ENCODE results near the gene RALGAPA1. TPM values are rescaled to one million over a fixed set of nuclear protein-coding genes. Genes with fewer than 3 reads are reported as not detected.
A peak's percentile ranks its signal among the peaks of the same experiment; 100 is the strongest.

RALGAPA1 gene
- polyA plus RNA-seq, 1 donor from 2014 or later: 73.3 TPM

DNA sequence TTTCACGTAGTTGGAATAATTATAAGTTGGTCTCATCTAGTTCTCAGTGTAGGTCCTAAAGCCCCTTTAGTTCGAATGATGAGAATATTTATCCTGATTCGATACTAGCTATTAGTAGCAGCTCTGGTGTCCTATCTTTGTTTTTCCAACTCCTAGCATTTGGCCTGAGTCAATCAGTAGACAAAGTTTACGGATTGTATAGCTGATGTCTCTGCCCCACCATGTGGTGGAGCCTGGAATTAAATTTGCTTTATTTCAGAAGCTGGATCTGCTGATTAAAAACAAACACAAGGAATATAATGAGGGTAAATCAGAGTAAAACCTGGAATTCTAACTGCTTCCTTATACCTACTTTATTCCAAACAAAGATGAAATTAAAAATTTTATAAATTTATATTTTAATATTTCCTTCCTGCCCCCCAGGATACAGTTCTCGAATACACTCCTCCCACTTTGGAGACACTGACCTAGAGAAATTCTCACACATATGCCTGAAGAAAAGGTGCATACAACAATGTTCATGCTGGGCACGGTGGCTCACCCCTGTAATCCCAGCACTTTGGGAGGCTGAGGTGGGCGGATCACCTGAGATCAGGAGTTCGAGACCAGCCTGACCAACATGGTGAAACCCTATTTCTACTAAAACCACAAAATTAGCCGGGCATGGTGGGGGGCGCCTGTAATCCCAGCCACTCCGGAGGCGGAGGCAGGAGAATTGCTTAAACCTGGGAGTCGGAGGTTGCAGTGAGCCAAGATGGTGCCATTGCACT, 9.4 kb upstream of the RALGAPA1 start:
- no peak overlapping the region for H3K4me2 ChIP-seq (ENCODE audit: low read length)
- TF ChIP-seq EZH2 (IDR thresholded peaks at IDR 0.05; ENCODE audit: borderline replicate concordance, insufficient read depth, low read length, poor library complexity, severe bottlenecking) (no peak), POLR2AphosphoS5 (IDR thresholded peaks at IDR 0.05) (no peak), EP300 (conservative IDR thresholded peaks at IDR 0.05; ENCODE audit: poor library complexity, severe bottlenecking) (no peak), TAF1 (IDR thresholded peaks at IDR 0.05; ENCODE audit: low read depth) (no peak), MXI1 (conservative IDR thresholded peaks at IDR 0.05; ENCODE audit: poor library complexity, severe bottlenecking) (no peak), RAD21 (conservative IDR thresholded peaks at IDR 0.05) (peak; percentile 50)
- TF ChIP-seq, protein P1, sequence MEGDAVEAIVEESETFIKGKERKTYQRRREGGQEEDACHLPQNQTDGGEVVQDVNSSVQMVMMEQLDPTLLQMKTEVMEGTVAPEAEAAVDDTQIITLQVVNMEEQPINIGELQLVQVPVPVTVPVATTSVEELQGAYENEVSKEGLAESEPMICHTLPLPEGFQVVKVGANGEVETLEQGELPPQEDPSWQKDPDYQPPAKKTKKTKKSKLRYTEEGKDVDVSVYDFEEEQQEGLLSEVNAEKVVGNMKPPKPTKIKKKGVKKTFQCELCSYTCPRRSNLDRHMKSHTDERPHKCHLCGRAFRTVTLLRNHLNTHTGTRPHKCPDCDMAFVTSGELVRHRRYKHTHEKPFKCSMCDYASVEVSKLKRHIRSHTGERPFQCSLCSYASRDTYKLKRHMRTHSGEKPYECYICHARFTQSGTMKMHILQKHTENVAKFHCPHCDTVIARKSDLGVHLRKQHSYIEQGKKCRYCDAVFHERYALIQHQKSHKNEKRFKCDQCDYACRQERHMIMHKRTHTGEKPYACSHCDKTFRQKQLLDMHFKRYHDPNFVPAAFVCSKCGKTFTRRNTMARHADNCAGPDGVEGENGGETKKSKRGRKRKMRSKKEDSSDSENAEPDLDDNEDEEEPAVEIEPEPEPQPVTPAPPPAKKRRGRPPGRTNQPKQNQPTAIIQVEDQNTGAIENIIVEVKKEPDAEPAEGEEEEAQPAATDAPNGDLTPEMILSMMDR (IDR thresholded peaks at IDR 0.05; ENCODE audit: poor library complexity, severe bottlenecking): peak; percentile 55
- TF ChIP-seq, protein P2, sequence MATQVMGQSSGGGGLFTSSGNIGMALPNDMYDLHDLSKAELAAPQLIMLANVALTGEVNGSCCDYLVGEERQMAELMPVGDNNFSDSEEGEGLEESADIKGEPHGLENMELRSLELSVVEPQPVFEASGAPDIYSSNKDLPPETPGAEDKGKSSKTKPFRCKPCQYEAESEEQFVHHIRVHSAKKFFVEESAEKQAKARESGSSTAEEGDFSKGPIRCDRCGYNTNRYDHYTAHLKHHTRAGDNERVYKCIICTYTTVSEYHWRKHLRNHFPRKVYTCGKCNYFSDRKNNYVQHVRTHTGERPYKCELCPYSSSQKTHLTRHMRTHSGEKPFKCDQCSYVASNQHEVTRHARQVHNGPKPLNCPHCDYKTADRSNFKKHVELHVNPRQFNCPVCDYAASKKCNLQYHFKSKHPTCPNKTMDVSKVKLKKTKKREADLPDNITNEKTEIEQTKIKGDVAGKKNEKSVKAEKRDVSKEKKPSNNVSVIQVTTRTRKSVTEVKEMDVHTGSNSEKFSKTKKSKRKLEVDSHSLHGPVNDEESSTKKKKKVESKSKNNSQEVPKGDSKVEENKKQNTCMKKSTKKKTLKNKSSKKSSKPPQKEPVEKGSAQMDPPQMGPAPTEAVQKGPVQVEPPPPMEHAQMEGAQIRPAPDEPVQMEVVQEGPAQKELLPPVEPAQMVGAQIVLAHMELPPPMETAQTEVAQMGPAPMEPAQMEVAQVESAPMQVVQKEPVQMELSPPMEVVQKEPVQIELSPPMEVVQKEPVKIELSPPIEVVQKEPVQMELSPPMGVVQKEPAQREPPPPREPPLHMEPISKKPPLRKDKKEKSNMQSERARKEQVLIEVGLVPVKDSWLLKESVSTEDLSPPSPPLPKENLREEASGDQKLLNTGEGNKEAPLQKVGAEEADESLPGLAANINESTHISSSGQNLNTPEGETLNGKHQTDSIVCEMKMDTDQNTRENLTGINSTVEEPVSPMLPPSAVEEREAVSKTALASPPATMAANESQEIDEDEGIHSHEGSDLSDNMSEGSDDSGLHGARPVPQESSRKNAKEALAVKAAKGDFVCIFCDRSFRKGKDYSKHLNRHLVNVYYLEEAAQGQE (IDR thresholded peaks at IDR 0.05; ENCODE audit: borderline replicate concordance): no peak
- no peaks in the 10 kb centered on the region for H3K27me3 ChIP-seq (ENCODE audit: insufficient read depth, low read depth, low read length)
- H3K9me3 ChIP-seq (ENCODE audit: low read length): no peaks in the 10 kb centered on the region
- no peaks in the 10 kb centered on the region for H3K36me3 ChIP-seq (ENCODE audit: insufficient read depth, low read length)
- H2AFZ ChIP-seq (ENCODE audit: low read depth, low read length): no peak overlapping the region
- H4K20me1 ChIP-seq (ENCODE audit: insufficient read depth): no peaks in the 10 kb centered on the region
- H3K79me2 ChIP-seq (replicated peaks; ENCODE audit: insufficient read depth, low read length): no peaks in the 10 kb centered on the region
- H3K4me3 ChIP-seq (ENCODE audit: low read length): no peak overlapping the region
- no peaks in the 10 kb centered on the region for H3F3A ChIP-seq (ENCODE audit: insufficient read depth, low read length, poor library complexity, severe bottlenecking)
- no peak overlapping the region for H3K9ac ChIP-seq (ENCODE audit: low read length)
- H3K27ac ChIP-seq (ENCODE audit: low read length): no peak overlapping the region
- no peaks in the 10 kb centered on the region for H3K9me2 ChIP-seq (ENCODE audit: insufficient read depth, low read length)

DNA sequence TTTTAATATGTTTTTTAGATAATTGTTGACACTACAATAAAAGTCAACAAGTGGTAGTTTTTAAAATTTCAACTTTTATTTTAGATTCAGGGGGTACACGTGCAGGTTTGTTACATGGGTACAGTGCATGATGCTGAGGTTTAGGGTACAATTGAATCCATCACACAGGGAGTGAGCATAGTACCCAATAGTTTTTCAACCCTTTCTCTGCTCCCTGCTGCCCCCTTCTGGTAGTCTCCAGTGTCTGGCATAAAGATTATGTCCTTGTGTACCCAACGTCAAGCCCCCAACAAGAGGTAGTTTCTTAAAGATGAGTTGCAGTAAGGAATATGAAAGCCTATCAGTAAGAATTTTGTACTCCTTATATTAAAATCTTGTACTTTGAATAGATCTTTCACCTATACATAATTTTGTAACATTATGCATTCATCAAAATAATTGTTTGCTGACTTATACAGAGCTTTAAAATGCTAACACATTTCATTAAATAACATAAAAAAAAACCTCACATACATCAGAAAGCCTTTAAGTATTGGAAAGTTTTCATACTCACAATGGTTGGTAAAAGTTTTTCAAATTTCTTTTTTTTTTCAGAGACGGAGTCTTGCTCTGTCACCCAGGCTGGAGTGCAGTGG, 5.4 kb upstream of the RALGAPA1 start:
- H3K27me3 ChIP-seq (ENCODE audit: insufficient read depth, low read depth, low read length): no peaks in the 10 kb centered on the region
- no peaks in the 10 kb centered on the region for H3K36me3 ChIP-seq (ENCODE audit: insufficient read depth, low read length)
- TF ChIP-seq, protein P2 (IDR thresholded peaks at IDR 0.05; ENCODE audit: borderline replicate concordance): no peak
- TF ChIP-seq, protein P1 (IDR thresholded peaks at IDR 0.05; ENCODE audit: poor library complexity, severe bottlenecking): peak; percentile 28
- H3F3A ChIP-seq (ENCODE audit: insufficient read depth, low read length, poor library complexity, severe bottlenecking): peaks cover 3% of the 10 kb centered on the region
- H4K20me1 ChIP-seq (ENCODE audit: insufficient read depth): no peaks in the 10 kb centered on the region
- no peak overlapping the region for H3K9ac ChIP-seq (ENCODE audit: low read length)
- H3K9me2 ChIP-seq (ENCODE audit: insufficient read depth, low read length): no peaks in the 10 kb centered on the region
- no peak overlapping the region for H3K27ac ChIP-seq (ENCODE audit: low read length)
- H3K4me2 ChIP-seq (ENCODE audit: low read length): no peak overlapping the region
- no peaks in the 10 kb centered on the region for H3K9me3 ChIP-seq (ENCODE audit: low read length)
- no peak overlapping the region for H3K4me3 ChIP-seq (ENCODE audit: low read length)
- no peaks in the 10 kb centered on the region for H3K79me2 ChIP-seq (replicated peaks; ENCODE audit: insufficient read depth, low read length)
- H2AFZ ChIP-seq (ENCODE audit: low read depth, low read length): no peak overlapping the region

Measured in neural cell (in vitro differentiated cells).